HS-5 (cell line): Measurements from ENCODE around the gene ANKRD12.

Experiments used
- DNase-seq: peaks from one replicate; pipeline ENCODE4 v3.0.0-alpha.2; 2012; ENCODE audit warnings: low read depth

ANKRD12 gene

GRCh38 chr18:9106800-9107584 is 29.6 kb upstream of the ANKRD12 start:
- no peak for DNase-seq

DNA sequence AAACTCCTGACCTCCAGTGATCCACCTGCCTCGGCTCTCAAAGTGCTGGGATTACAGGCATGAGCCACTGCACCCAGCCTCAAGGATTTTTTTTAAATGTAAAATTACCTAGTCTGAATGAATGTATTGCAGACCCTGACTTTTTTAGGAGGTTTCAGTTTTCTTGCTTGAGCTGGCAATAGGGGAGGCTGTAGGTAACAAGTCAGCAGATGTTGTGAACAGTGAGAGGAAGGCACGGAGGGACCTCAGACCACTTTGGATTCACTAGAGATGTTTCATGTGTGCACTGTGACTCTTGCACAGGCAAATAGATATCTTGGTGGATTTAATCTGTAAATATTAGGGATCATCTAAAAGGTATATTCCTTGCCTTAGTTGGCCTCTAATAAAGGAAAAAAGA is 27.7 kb upstream of the ANKRD12 start:
- DNase-seq: no peak

DNA sequence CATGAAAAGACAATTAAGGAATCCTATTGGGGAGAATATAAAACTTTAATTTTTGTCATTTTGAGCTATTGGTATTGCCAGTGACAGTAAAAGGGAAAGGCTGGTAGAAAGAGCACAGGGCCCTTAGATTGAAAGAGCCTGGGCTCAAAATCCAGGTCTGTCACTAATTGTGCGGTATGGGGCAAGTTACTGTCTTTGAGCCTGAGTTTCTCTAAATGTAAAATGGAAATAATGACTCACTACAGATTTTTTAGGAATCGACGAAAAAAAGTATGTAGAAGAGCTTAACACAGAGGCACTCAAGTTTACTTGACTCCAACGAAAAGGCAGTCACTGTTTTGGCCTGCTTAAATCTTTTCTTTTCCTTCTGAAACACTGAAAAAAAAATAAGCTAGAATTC is 27.1 kb upstream of the ANKRD12 start:
- DNase-seq: no peak

- no peak for DNase-seq
Observed at GRCh38 chr18:9113468-9114149, 23.0 kb upstream of the ANKRD12 start.

- no peak for DNase-seq
Observed at GRCh38 chr18:9115984-9116383, 20.6 kb upstream of the ANKRD12 start.

DNA sequence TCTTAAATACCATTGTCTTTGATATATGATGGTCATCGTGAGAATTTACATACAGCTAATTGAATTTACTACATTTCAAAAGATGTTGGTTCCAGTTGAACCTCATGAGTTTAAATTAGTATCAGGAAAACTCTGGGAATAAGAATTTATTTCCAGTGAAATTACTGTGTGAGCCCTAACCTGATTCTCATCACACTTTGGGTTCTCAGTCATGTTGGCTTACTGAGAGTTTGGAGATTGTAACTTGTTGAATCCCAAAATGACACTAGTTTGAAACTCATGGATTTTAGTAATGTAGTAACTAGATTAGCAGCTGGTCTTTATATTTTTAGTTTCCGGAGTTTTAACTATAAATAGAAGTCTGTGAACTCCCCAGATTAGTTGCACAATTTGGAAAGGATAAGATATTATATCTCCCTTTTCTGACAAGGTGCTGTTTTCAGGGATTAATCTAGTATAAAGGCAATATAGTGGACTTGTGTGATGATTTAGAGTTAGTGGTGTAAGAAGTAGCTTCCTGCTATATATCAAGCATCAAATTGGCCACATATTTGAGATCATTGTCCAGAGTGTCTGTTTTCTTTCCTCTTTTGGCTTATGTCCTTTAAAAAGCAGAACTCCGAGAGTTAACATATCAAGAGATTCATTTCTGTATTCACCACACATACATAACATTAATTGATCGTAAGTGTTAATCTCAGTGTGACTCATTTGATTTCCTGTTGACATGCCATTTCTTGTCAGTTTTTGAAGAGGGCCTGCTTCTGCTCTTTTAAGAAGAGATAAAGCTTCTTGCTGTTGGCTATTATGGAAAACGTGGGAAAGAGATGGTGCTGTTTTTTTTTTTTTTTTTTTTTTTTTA is 18.4 kb upstream of the ANKRD12 start:
- DNase-seq: no peak

- no peak for DNase-seq
Observed at GRCh38 chr18:9120796-9121195, 15.8 kb upstream of the ANKRD12 start.

DNA sequence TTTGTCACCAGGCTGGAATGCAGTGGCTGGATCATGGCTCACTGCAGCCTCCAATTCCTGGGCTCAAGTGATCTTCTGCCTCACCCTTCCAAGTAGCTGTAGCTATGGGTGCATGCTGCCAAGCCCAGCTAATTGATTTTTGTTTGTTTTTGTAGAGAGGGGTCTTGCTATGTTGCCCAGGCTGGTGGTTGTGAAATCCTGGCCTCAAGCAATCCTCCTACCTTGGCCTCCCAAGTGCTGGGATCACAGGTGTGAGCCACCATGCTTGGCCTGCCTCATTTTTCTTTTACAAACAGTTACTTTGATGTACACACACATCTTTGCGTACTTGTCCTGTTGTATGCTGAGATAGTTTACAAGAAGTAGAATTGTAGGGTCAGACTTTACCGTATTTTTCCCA is 13.1 kb upstream of the ANKRD12 start:
- DNase-seq: no peak

GRCh38 chr18:9124824-9125223 is 11.8 kb upstream of the ANKRD12 start:
- no peak for DNase-seq

DNA sequence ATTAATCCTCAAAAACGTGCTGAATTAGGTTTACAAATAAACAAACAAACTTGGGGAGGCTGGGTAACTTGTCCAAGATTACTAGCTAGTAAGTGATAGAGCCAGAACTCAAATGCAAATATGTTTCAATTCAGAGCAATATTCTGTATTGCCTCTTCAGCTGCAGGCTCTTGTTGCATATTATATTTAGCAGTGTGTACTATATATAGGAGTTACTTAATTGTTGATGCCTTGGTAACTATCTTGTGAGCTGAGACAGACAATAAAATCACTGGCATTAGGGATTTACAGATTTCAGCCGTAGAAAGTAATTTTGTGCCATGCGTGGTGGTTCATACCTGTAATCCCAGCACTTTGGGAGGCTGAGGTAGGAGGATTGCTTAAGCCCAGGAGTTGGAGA is 10.2 kb upstream of the ANKRD12 start:
- no peak for DNase-seq

- no peak for DNase-seq
Observed at GRCh38 chr18:9130195-9130594, 6.4 kb upstream of the ANKRD12 start.

- no peak for DNase-seq
Observed at GRCh38 chr18:9130806-9131205, 5.8 kb upstream of the ANKRD12 start.

DNA sequence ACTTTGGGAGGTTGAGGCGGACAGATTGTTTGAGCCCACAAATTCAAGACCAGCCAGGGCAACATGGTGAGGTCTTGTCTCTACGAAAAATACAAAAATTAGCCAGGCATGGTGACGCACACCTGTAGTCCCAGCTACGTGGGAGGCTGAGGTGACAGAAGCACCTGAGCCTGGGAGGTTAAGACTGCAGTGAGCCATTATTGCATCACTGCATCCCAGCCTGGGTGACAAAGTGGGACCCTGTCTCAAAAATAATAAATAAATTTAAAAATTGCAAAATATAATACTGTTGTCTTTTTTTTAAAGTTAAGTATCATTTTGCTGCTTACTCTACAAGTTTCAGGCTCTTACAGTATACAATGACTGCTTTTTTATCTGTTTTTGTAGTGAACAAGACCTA is 4.0 kb upstream of the ANKRD12 start:
- DNase-seq: no peak

DNA sequence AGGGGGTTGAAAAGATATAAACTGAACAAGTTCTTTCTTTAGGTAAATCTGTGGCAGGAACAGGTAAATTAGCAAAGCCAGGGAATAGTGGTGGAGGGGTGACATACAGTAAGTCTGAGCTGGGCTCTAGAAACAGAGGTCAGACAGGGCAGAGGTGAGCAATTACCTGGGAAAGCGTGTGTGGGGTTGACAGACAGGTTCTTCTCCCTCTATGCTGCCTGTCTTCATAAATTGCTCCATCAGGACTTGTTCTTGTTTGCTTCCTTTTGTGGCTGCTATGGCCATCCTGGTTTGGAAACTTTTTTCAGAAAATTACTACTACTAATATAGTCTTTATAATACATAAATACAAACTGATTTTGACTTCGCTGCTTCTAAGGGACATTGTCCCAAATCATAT is 3.4 kb upstream of the ANKRD12 start:
- DNase-seq: no peak

- DNase-seq: no peak
Observed at GRCh38 chr18:9135081-9135911, 1.3 kb upstream of the ANKRD12 start.

DNA sequence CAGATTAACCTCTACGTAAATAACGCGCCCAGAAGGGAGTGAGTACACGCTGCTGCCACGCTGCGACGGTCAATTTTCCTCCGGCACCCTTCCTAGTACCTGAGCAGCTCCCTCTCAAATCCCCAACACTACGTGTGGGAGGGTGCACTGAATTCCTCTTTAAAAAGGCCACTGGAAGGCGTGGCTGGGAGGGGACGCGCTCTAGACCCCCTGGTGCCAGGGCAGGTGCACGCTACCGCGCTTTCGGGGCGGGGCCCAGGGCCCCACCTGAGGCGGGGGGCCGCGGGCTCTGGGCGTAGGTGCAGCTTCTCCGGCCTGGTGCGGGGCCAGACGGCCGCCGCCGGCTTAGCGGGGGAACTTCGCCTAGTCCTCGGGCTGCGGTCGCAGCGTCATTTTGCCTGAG is 668 bp upstream of the ANKRD12 start:
- DNase-seq: no peak

DNA sequence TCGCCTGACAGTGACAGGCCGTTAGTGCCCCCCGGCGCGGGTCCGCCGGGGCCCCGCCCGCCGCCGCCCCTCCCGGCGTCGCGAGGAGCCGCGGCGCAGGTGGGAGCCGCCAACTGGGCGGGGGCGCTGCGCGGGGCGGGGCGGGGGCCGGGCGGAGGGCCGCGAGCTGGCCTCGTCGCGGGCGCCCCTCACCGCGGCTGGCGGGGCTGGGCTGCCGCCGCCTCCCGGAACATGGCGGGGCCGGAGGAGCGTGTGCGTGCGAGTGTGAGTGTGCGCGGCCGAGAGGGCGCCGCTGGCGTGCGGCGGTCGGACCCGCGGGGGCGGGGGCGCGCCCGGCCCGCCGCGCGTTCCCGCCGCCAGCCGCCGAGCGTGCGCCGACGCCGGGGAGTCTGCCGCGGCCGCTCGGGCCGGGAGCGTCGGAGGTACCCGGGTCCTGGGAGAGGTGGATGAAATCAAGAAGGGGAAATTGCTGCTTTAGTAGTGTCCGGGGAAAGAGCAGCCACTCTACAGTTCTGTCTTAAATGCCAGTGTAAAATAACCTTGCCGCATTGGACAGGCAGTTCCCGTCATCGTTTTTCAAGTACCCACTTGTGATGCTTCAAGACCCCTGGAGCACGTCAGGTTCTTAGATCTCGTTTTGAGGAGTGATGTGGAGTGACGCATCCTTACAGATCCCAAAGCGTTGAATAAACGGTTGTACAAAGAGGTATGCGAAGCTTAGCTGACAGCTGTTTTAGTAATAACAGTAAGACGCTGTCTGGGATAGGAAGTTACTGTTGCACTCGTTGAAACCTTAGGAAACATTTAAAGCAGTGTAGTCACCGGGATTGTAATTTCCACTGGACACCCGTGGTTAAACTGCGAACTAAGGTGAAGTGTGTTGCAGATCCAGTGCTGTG is 836 bp downstream of the ANKRD12 start:
- DNase-seq: peak; percentile 63

DNA sequence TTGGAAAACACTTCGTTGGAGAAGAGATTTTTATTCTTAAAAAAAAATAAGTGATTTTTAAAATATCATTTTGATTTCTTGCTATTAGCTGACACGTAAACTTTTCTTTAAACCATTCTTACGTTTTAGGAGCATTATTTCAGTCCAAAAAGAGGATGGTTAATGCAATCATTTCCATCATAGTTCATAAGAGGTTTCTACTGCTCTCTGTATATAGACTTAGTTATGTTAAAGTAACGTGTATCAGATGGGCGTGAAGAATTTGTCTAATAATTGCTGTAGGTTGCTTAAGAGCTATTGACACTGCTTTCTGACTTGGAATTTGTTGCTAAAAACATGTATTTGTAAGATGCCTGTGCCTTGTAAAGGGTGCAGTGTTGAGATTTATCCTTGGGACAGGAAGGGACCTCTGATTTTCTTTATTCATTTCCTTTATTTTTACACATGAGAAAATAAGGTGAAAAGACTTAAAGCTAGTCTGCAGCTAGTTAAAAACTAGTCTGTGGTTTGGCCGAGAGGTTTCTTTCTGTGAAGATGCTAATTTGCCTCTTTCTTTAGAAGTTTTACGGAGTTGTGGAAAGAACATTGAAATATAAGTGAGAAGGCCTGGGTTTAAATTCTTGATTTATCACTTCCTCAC is 2.9 kb downstream of the ANKRD12 start:
- no peak for DNase-seq

DNA sequence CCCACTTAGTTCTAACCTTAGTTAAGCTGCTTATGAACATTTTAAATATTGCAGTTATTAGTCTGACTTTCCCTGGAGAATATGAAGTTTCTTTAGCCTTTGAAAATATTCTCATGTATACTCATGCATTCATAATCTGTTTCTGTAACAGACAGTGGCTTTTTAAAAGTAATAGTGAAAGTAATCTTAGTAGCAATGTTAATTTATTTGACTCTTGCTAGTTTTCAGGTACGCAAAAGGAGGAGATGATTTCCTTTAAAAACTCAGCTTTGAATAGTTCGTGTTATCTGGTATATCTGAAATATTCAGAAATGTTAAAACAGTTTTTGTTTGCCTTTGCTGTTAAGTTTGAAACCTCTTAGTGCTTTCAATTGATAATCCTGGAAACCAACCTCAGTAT is 3.8 kb downstream of the ANKRD12 start:
- DNase-seq: no peak

DNA sequence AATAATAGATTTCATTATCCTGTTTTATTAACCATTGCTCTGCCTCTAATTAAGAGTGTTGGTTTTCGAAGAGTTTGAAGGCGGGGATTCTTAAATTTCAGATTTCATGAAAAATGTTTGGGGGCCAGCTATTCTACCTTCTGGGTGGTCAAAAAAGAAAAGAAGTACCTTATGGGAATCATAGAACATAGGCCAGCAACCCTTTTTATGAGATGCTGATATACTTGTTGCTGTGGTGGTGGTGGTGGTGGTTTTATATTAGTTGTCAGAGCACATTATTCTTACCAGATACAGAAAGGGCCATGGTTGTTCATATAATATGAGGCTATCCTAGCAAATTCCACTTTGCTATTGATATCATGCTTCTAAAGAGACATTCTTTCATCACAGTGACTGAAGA is 4.4 kb downstream of the ANKRD12 start:
- DNase-seq: no peak
